GM12892 (cell line): ENCODE results near the gene VPREB3.

Experiments used
- POLR2A ChIP-seq: IDR thresholded peaks from 2 replicates; pipeline ENCODE4 v1.6.1; 2011; ENCODE audit warnings: low read depth, low read length, control low read depth
- POLR2AphosphoS5 ChIP-seq: IDR thresholded peaks from 2 replicates; pipeline ENCODE4 v1.6.1; 2011; ENCODE audit warnings: low read depth, low read length, control low read depth
- TAF1 ChIP-seq: IDR thresholded peaks from 2 replicates; pipeline ENCODE4 v1.6.1; 2011; ENCODE audit warnings: low read depth, mild to moderate bottlenecking, control low read depth, low read length, borderline replicate concordance

GRCh38 chr22:23801886-23802377 lies 47.7 kb upstream of the VPREB3 start:
- no peak for TF ChIP-seq POLR2A
- 0 out of 2 replicates have a peak, but pooled peaks have one; percentile 30 for TF ChIP-seq POLR2AphosphoS5
- TF ChIP-seq TAF1, result no peak
